ENCODE data around the gene KTN1. TPM values are rescaled to one million over a fixed set of nuclear protein-coding genes. Genes with fewer than 3 reads are reported as not detected.

KTN1 gene
- polyA plus RNA-seq, 1 experiment = 25.6 TPM

DNA sequence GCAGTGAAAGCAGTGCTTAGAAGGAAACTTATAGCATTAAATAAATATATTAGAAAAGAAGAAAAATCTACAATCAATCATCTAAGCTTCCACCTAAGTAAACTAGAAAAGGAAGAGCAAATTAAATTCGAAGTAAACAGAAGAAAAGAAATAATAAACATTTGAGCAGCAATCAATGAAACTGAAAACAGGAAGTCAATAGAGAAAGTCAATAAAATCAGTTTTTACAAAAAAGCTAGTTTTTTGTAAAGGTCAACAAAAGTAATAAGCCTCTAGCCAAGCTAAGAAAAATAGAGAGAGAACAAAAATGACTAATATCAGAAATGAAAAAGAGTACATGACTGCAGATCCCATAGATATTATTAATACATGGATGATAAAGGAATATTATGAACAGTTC, 34.2 kb upstream of the KTN1 start:
- no peak for TF ChIP-seq CTCF (IDR thresholded peaks at IDR 0.05; ENCODE audit: insufficient read depth, low read depth, low read length)
- no peaks in the 10 kb centered on the region for H3K36me3 ChIP-seq (ENCODE audit: control insufficient read depth, insufficient read depth, low read length)
- CTCF ChIA-PET = no interaction called here
- H3K4me3 ChIP-seq (ENCODE audit: low read depth, low read length) = no peak overlapping the region
- POLR2A ChIA-PET = no interaction called here
- DNase-seq (ENCODE audit: low read depth) = no peak
- H3K27me3 ChIP-seq (ENCODE audit: control insufficient read depth, insufficient read depth, low read length) = no peaks in the 10 kb centered on the region

GRCh38 chr14:55546212-55546874, 33.7 kb upstream of the KTN1 start:
- H3K4me3 ChIP-seq (ENCODE audit: low read depth, low read length) = no peak overlapping the region
- no peak for TF ChIP-seq CTCF (IDR thresholded peaks at IDR 0.05; ENCODE audit: insufficient read depth, low read depth, low read length)
- H3K36me3 ChIP-seq (ENCODE audit: control insufficient read depth, insufficient read depth, low read length) = no peaks in the 10 kb centered on the region
- ChIA-PET POLR2A (no interaction called here), CTCF (no interaction called here)
- no peaks in the 10 kb centered on the region for H3K27me3 ChIP-seq (ENCODE audit: control insufficient read depth, insufficient read depth, low read length)
- DNase-seq (ENCODE audit: low read depth) = no peak

- H3K27me3 ChIP-seq (ENCODE audit: control insufficient read depth, insufficient read depth, low read length) = no peaks in the 10 kb centered on the region
- POLR2A ChIA-PET = no interaction called here
- no peak for TF ChIP-seq CTCF (IDR thresholded peaks at IDR 0.05; ENCODE audit: insufficient read depth, low read depth, low read length)
- CTCF ChIA-PET = no interaction called here
- DNase-seq (ENCODE audit: low read depth) = no peak
- no peaks in the 10 kb centered on the region for H3K36me3 ChIP-seq (ENCODE audit: control insufficient read depth, insufficient read depth, low read length)
- H3K4me3 ChIP-seq (ENCODE audit: low read depth, low read length) = no peak overlapping the region
Observed at GRCh38 chr14:55547650-55548315, 32.2 kb upstream of the KTN1 start.

DNA sequence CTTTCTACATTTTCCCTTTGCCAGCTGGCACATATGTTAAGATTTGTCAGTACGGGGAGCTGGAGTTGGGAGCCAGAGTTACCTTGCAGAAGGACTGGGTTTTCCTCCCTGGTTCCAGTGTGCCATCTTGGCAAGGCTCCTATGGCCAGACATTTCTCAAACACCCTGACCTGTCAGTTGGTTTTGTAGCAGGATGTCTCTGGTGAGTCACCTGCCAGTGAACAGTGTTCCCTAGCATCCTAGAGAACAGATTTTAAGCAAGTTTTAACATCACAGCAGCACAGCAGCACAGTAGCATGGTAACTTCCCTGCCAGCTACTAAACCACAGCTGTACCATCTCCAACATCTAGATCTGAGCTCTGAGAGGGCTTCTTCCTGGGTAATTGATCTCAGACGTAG, 26.2 kb upstream of the KTN1 start:
- ChIA-PET POLR2A (no interaction called here), CTCF (no interaction called here)
- no peak for TF ChIP-seq CTCF (IDR thresholded peaks at IDR 0.05; ENCODE audit: insufficient read depth, low read depth, low read length)

DNA sequence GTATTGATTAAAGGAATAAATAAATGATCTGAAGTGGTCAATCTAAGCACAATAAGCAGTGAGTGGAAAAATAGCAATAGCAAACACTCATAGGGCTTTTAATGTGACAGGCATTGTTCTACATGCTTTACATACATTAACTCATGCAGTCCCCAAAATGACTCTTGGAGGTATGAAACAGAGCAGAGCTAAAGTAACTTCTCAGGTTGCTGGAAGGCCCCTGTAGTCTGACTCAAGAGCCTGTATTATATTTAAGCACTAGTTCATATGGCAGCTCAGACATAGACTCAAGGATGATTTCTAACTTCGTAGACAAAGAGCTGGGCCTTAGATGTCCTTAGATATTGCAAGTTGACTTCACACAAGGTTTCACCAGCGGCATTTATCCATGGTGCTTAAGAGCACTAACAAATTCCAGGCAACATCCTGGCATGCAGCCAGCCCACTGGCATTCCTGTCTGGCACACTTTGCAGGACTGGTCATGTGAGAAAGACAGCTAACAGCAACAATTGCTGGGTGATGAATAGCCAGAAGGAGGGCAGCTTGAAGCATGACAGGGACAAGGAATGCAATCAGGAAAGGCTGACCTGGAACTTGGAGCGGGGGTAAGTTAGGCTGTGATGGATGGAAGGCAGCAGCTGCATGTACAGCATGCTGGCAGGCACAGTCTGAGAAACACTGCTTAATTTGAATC, 22.9 kb upstream of the KTN1 start:
- ChIA-PET POLR2A (no interaction called here), CTCF (interaction anchor here (0.6 kb wide), 1 partner anchor 11 kb away, joined by 3 read pairs; no protein-coding TSS in a partner anchor)
- Histone ChIP-seq H3K27me3 (ENCODE audit: control insufficient read depth, insufficient read depth, low read length) (no peaks in the 10 kb centered on the region), H3K36me3 (ENCODE audit: control insufficient read depth, insufficient read depth, low read length) (no peaks in the 10 kb centered on the region), H3K4me3 (ENCODE audit: low read depth, low read length) (no peak overlapping the region)
- peak; percentile 66 for DNase-seq (ENCODE audit: low read depth)
- no peak for TF ChIP-seq CTCF (IDR thresholded peaks at IDR 0.05; ENCODE audit: insufficient read depth, low read depth, low read length)

More for the DNA sequence above, 26.2 kb upstream of the KTN1 start:
- Histone ChIP-seq H3K27me3 (ENCODE audit: control insufficient read depth, insufficient read depth, low read length) (no peaks in the 10 kb centered on the region), H3K4me3 (ENCODE audit: low read depth, low read length) (no peak overlapping the region), H3K36me3 (ENCODE audit: control insufficient read depth, insufficient read depth, low read length) (no peaks in the 10 kb centered on the region)
- DNase-seq (ENCODE audit: low read depth) = no peak
